ENCODE data around the gene NRTN. TPM values are rescaled to one million over a fixed set of nuclear protein-coding genes. Genes with fewer than 3 reads are reported as not detected.
A peak's percentile ranks its signal among the peaks of the same experiment; 100 is the strongest.

The NRTN gene
- total RNA-seq, 1 experiment from 2014 or later, result 1.9 TPM

- BruUV-seq (replicated peaks), result TSS peak; percentile 96
- Histone ChIP-seq H3K9me2 (ENCODE audit: insufficient read depth) (no peaks in the 10 kb centered on the region), H3K9me3 (ENCODE audit: insufficient read depth, low read depth) (no peaks in the 10 kb centered on the region), H3K27me3 (ENCODE audit: insufficient read depth, low read depth) (no peaks in the 10 kb centered on the region), H3K36me3 (ENCODE audit: low read depth) (no peaks in the 10 kb centered on the region), H4K20me1 (ENCODE audit: insufficient read depth) (no peaks in the 10 kb centered on the region), H2AFZ (peak overlapping the region; percentile 62), H3K4me2 (peak overlapping the region; percentile 81), H3K79me2 (ENCODE audit: low read depth) (no peaks in the 10 kb centered on the region), H3F3A (ENCODE audit: insufficient read depth, low read depth) (peaks cover 17% of the 10 kb centered on the region; the same call in 1 of the 2 replicates), H3K27ac (peak overlapping the region; percentile 58), H3K4me3 (peak overlapping the region; percentile 85), H3K4me1 (replicated peaks; ENCODE audit: insufficient read depth) (0 out of 2 replicates have a peak, but pooled peaks cover 9% of the 10 kb centered on the region)
- intact Hi-C loops (cut with micrococcal nuclease; ENCODE audit: unreplicated experiment), result no loop called here
- DNase-seq, result no peak
- no peak for TF ChIP-seq EZH2 (IDR thresholded peaks at IDR 0.05; ENCODE audit: low read depth)
- TF ChIP-seq CTCF (conservative IDR thresholded peaks at IDR 0.05), result no peak
- ChIA-PET POLR2A (ENCODE audit: unreplicated experiment) (interaction anchor here (0.6 to 0.7 kb wide), 2 partner anchors 583 to 713 kb away, joined by 5 to 25 read pairs; no protein-coding TSS in a partner anchor), CTCF (interaction anchor here (1.1 kb wide), 1 partner anchor 25 kb away, joined by 4 read pairs; no protein-coding TSS in a partner anchor)
Observed at GRCh38 chr19:5828661-5829566, 24.0 kb downstream of the NRTN start.

GRCh38 chr19:5829567-5830310 lies 24.9 kb downstream of the NRTN start:
- BruUV-seq (replicated peaks), result no TSS peak
- Histone ChIP-seq H3K9me3 (ENCODE audit: insufficient read depth, low read depth) (no peaks in the 10 kb centered on the region), H3K27ac (no peak overlapping the region), H3K4me3 (peak overlapping the region; percentile 85; the same call in 1 of the 2 replicates), H3K4me1 (replicated peaks; ENCODE audit: insufficient read depth) (0 out of 2 replicates have a peak, but pooled peaks cover 9% of the 10 kb centered on the region), H3K9me2 (ENCODE audit: insufficient read depth) (no peaks in the 10 kb centered on the region), H2AFZ (no peak overlapping the region), H3F3A (ENCODE audit: insufficient read depth, low read depth) (peaks cover 17% of the 10 kb centered on the region; the same call in 1 of the 2 replicates), H3K4me2 (peak overlapping the region; percentile 81), H4K20me1 (ENCODE audit: insufficient read depth) (no peaks in the 10 kb centered on the region), H3K79me2 (ENCODE audit: low read depth) (no peaks in the 10 kb centered on the region), H3K36me3 (ENCODE audit: low read depth) (no peaks in the 10 kb centered on the region), H3K27me3 (ENCODE audit: insufficient read depth, low read depth) (no peaks in the 10 kb centered on the region)
- DNase-seq, result no peak
- ChIA-PET POLR2A (ENCODE audit: unreplicated experiment) (interaction anchor here (0.6 kb wide), 1 partner anchor 20 kb away, joined by 4 read pairs; no protein-coding TSS in a partner anchor), CTCF (no interaction called here)
- no peak for TF ChIP-seq CTCF (conservative IDR thresholded peaks at IDR 0.05)
- TF ChIP-seq EZH2 (IDR thresholded peaks at IDR 0.05; ENCODE audit: low read depth), result no peak
- intact Hi-C loops (cut with micrococcal nuclease; ENCODE audit: unreplicated experiment), result no loop called here

DNA sequence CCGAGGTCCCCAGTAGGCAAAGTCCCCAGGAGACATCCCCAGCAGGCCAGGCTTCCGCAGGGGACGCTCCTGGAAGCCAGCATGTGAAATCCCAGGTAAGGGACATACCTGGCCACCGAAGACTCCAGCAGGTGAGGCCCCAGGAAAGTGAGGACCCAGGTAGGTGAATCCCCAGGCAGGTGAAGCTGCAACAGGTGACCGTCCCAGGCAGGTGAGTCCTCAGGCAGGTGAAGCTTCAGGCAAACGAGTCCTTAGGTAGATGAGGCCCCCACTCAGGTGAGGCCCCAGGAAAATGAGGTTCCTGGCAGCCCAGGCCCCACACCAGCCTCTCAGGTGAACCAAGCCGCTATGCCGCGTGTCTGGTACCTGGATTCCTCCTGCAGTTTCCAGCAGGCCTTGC lies 26.3 kb downstream of the NRTN start:
- Histone ChIP-seq H3K79me2 (ENCODE audit: low read depth) (no peaks in the 10 kb centered on the region), H3K9me3 (ENCODE audit: insufficient read depth, low read depth) (no peaks in the 10 kb centered on the region), H3K36me3 (ENCODE audit: low read depth) (no peaks in the 10 kb centered on the region), H3K4me2 (no peak overlapping the region), H3K27me3 (ENCODE audit: insufficient read depth, low read depth) (no peaks in the 10 kb centered on the region), H3K9me2 (ENCODE audit: insufficient read depth) (no peaks in the 10 kb centered on the region), H3K4me3 (no peak overlapping the region), H2AFZ (no peak overlapping the region), H3K4me1 (replicated peaks; ENCODE audit: insufficient read depth) (0 out of 2 replicates have a peak, but pooled peaks cover 8% of the 10 kb centered on the region), H3K27ac (no peak overlapping the region), H4K20me1 (ENCODE audit: insufficient read depth) (no peaks in the 10 kb centered on the region), H3F3A (ENCODE audit: insufficient read depth, low read depth) (peaks cover 15% of the 10 kb centered on the region; the same call in 1 of the 2 replicates)
- BruUV-seq (replicated peaks), result no TSS peak
- TF ChIP-seq CTCF (conservative IDR thresholded peaks at IDR 0.05) (no peak), EZH2 (IDR thresholded peaks at IDR 0.05; ENCODE audit: low read depth) (no peak)
- no peak for DNase-seq
- intact Hi-C loops (cut with micrococcal nuclease; ENCODE audit: unreplicated experiment), result no loop called here
- POLR2A ChIA-PET (ENCODE audit: unreplicated experiment), result no interaction called here
- CTCF ChIA-PET, result interaction anchor here (0.7 kb wide), 1 partner anchor 43 kb away, joined by 9 read pairs; no protein-coding TSS in a partner anchor
